ENCODE data around the gene CDH24. TPM values are rescaled to one million over a fixed set of nuclear protein-coding genes. Genes with fewer than 3 reads are reported as not detected.
A peak's percentile ranks its signal among the peaks of the same experiment; 100 is the strongest.
"Not testable (repeated sequence)": the region's sequence is repeated elsewhere in the genome, so short reads cannot be mapped to it uniquely, and the experiment has no call there.

Gene CDH24
- total and polyA plus RNA-seq, 4 experiments from 2014 or later = 0.15 to 1.6 (median 0.93) TPM

- ChIA-PET CTCF (ENCODE audit: partially characterized antibody) (interaction anchor here (1.0 to 4.0 kb wide), 3 partner anchors 46 to 59 kb away, joined by 3 to 44 read pairs (median 30); partner anchors contain the start of gene CDH24), POLR2A (ENCODE audit: partially characterized antibody) (no interaction called here)
- DNase-seq = no peak
- peak overlapping the region; percentile 60 to 80 for H3K4me3 ChIP-seq (ENCODE audit: low read length in 2 of 2)
- Mint-ChIP-seq H3K27me3 (no peaks in the 10 kb centered on the region), H3K4me3 (peak overlapping the region; percentile 83 to 95 (median 92)), H3K9me3 (no peaks in the 10 kb centered on the region), H3K4me1 (peaks cover 17 to 57% (median 34%) of the 10 kb centered on the region in 4 donors), H3K27ac (peak overlapping the region; percentile 85 to 96 (median 90)), H3K36me3 (peaks cover 0 to 6% of the 10 kb centered on the region in 2 donors)
- intact Hi-C loops (cut with micrococcal nuclease) = no loop called here
- H3K9me3 ChIP-seq (ENCODE audit: control insufficient read depth in 1 of 2, low read length in 2 of 2) = no peaks in the 10 kb centered on the region
- no peaks in the 10 kb centered on the region for H3K27me3 ChIP-seq (ENCODE audit: insufficient read depth, low read length)
- H3K36me3 ChIP-seq (ENCODE audit: insufficient read depth, low read length) = no peaks in the 10 kb centered on the region
- peaks cover 37% of the 10 kb centered on the region for H3K4me1 ChIP-seq (ENCODE audit: insufficient read depth, low read length)
- H3K27ac ChIP-seq (ENCODE audit: low read depth, low read length) = peak overlapping the region; percentile 69
Observed at GRCh38 chr14:23009483-23009938, 47.8 kb downstream of the CDH24 start.

- Histone ChIP-seq H3K36me3 (ENCODE audit: insufficient read depth, low read length) (no peaks in the 10 kb centered on the region), H3K27me3 (ENCODE audit: insufficient read depth, low read length) (no peaks in the 10 kb centered on the region), H3K27ac (ENCODE audit: low read depth, low read length) (no peak overlapping the region), H3K4me3 (ENCODE audit: low read length in 2 of 2) (no peak overlapping the region), H3K4me1 (ENCODE audit: insufficient read depth, low read length) (peaks cover 37% of the 10 kb centered on the region), H3K9me3 (ENCODE audit: control insufficient read depth in 1 of 2, low read length in 2 of 2) (no peaks in the 10 kb centered on the region)
- peaks cover 0 to 6% of the 10 kb centered on the region in 2 donors for H3K36me3 Mint-ChIP-seq
- ChIA-PET CTCF (ENCODE audit: partially characterized antibody) (interaction anchor here (1.0 to 4.0 kb wide), 5 partner anchors 13 to 60 kb away, joined by 3 to 47 read pairs (median 44); partner anchors contain the start of gene CDH24), POLR2A (ENCODE audit: partially characterized antibody) (interaction anchor here (3.2 to 3.5 kb wide), 4 partner anchors 15 to 87 kb away, joined by 20 to 42 read pairs (median 36); partner anchors contain the start of genes ACIN1, C14orf119 and PSMB5)
- H3K4me3 Mint-ChIP-seq = peak overlapping the region in 7 of 8 donors; percentile 44 to 95 (median 70)
- H3K27ac Mint-ChIP-seq = peak overlapping the region in 6 of 7 donors; percentile 26 to 92 (median 83)
- H3K9me3 Mint-ChIP-seq = no peaks in the 10 kb centered on the region
- DNase-seq = no peak
- intact Hi-C loops (cut with micrococcal nuclease) = no loop called here
- H3K4me1 Mint-ChIP-seq = peaks cover 17 to 57% (median 34%) of the 10 kb centered on the region in 4 donors
- no peaks in the 10 kb centered on the region for H3K27me3 Mint-ChIP-seq
Observed at GRCh38 chr14:23008831-23009230, 48.5 kb downstream of the CDH24 start.

- ChIA-PET POLR2A (ENCODE audit: partially characterized antibody) (interaction anchor here (0.6 to 3.5 kb wide), 48 partner anchors 9 to 1570 kb away, joined by 3 to 42 read pairs (median 6); partner anchors contain the start of genes ACIN1, AJUBA, C14orf119 and CDH24), CTCF (ENCODE audit: partially characterized antibody) (interaction anchor here (0.8 to 4.0 kb wide), 25 partner anchors 8 to 419 kb away, joined by 3 to 47 read pairs (median 7); partner anchors contain the start of genes ACIN1, AJUBA, C14orf119 and CDH24)
- Mint-ChIP-seq H3K27me3 (no peaks in the 10 kb centered on the region), H3K36me3 (peaks cover 0 to 6% of the 10 kb centered on the region in 2 donors), H3K4me1 (peaks cover 17 to 52% (median 34%) of the 10 kb centered on the region in 4 donors), H3K27ac (peak overlapping the region; percentile 90 to 99 (median 97)), H3K9me3 (no peaks in the 10 kb centered on the region), H3K4me3 (peak overlapping the region; percentile 94 to 99 (median 97))
- Histone ChIP-seq H3K27ac (ENCODE audit: low read depth, low read length) (peak overlapping the region; percentile 80), H3K4me3 (ENCODE audit: low read length in 2 of 2) (peak overlapping the region; percentile 96), H3K9me3 (ENCODE audit: control insufficient read depth in 1 of 2, low read length in 2 of 2) (no peaks in the 10 kb centered on the region), H3K36me3 (ENCODE audit: insufficient read depth, low read length) (no peaks in the 10 kb centered on the region), H3K27me3 (ENCODE audit: insufficient read depth, low read length) (no peaks in the 10 kb centered on the region), H3K4me1 (ENCODE audit: insufficient read depth, low read length) (peaks cover 37% of the 10 kb centered on the region)
- DNase-seq = peak; percentile 99
- intact Hi-C loops (cut with micrococcal nuclease) = loop anchor here (1.0 kb wide), 4 partner anchors 23 to 77 kb away; partner anchors contain the start of gene PRMT5
Observed at GRCh38 chr14:23006544-23007419, 50.5 kb downstream of the CDH24 start.

- Mint-ChIP-seq H3K27ac (peak overlapping the region; percentile 90 to 99 (median 97)), H3K4me1 (peaks cover 14 to 49% (median 32%) of the 10 kb centered on the region in 4 donors), H3K36me3 (peaks cover 0 to 6% of the 10 kb centered on the region in 2 donors), H3K4me3 (peak overlapping the region; percentile 94 to 99 (median 97)), H3K9me3 (no peaks in the 10 kb centered on the region), H3K27me3 (no peaks in the 10 kb centered on the region)
- no peak for DNase-seq
- intact Hi-C loops (cut with micrococcal nuclease) = no loop called here
- Histone ChIP-seq H3K9me3 (ENCODE audit: control insufficient read depth in 1 of 2, low read length in 2 of 2) (no peaks in the 10 kb centered on the region), H3K4me1 (ENCODE audit: insufficient read depth, low read length) (peaks cover 37% of the 10 kb centered on the region), H3K4me3 (ENCODE audit: low read length in 2 of 2) (peak overlapping the region; percentile 96), H3K36me3 (ENCODE audit: insufficient read depth, low read length) (no peaks in the 10 kb centered on the region), H3K27me3 (ENCODE audit: insufficient read depth, low read length) (no peaks in the 10 kb centered on the region), H3K27ac (ENCODE audit: low read depth, low read length) (peak overlapping the region; percentile 80)
- ChIA-PET CTCF (ENCODE audit: partially characterized antibody) (interaction anchor here (0.9 to 4.0 kb wide), 19 partner anchors 8 to 418 kb away, joined by 3 to 47 read pairs (median 12); partner anchors contain the start of genes CDH24, PRMT5 and PSMB5), POLR2A (ENCODE audit: partially characterized antibody) (interaction anchor here (0.9 to 3.5 kb wide), 30 partner anchors 11 to 449 kb away, joined by 3 to 42 read pairs (median 8); partner anchors contain the start of genes ACIN1, AJUBA, C14orf119 and CDH24)
Observed at GRCh38 chr14:23006188-23006534, 51.2 kb downstream of the CDH24 start.

GRCh38 chr14:23005451-23006187 lies 51.7 kb downstream of the CDH24 start:
- ChIA-PET POLR2A (ENCODE audit: partially characterized antibody) (interaction anchor here (1.1 to 3.5 kb wide), 14 partner anchors 17 to 443 kb away, joined by 3 to 42 read pairs (median 18); partner anchors contain the start of genes AJUBA, CDH24, HAUS4 and PABPN1), CTCF (ENCODE audit: partially characterized antibody) (interaction anchor here (1.0 to 4.0 kb wide), 16 partner anchors 9 to 79 kb away, joined by 3 to 47 read pairs (median 16); partner anchors contain the start of genes CDH24, PRMT5 and PSMB5)
- DNase-seq = no peak
- H3K27me3 Mint-ChIP-seq = no peaks in the 10 kb centered on the region
- peaks cover 14 to 47% (median 31%) of the 10 kb centered on the region in 4 donors for H3K4me1 Mint-ChIP-seq
- Histone ChIP-seq H3K4me1 (ENCODE audit: insufficient read depth, low read length) (peaks cover 37% of the 10 kb centered on the region), H3K27ac (ENCODE audit: low read depth, low read length) (peak overlapping the region; percentile 80), H3K27me3 (ENCODE audit: insufficient read depth, low read length) (no peaks in the 10 kb centered on the region), H3K4me3 (ENCODE audit: low read length in 2 of 2) (no peak overlapping the region), H3K36me3 (ENCODE audit: insufficient read depth, low read length) (no peaks in the 10 kb centered on the region), H3K9me3 (ENCODE audit: control insufficient read depth in 1 of 2, low read length in 2 of 2) (no peaks in the 10 kb centered on the region)
- intact Hi-C loops (cut with micrococcal nuclease) = no loop called here
- peak overlapping the region; percentile 51 to 99 (median 96) for H3K4me3 Mint-ChIP-seq
- peak overlapping the region in 2 of 7 donors; percentile 90 to 98 for H3K27ac Mint-ChIP-seq
- H3K9me3 Mint-ChIP-seq = no peaks in the 10 kb centered on the region
- H3K36me3 Mint-ChIP-seq = peaks cover 0 to 6% of the 10 kb centered on the region in 2 donors

GRCh38 chr14:23004274-23004673 lies 53.0 kb downstream of the CDH24 start:
- H3K27ac Mint-ChIP-seq; H3K9me3 Mint-ChIP-seq; intact Hi-C loops (cut with micrococcal nuclease); H3K27ac ChIP-seq (ENCODE audit: low read depth, low read length); DNase-seq; H3K27me3 Mint-ChIP-seq; H3K4me3 ChIP-seq (ENCODE audit: low read length in 2 of 2); H3K9me3 ChIP-seq (ENCODE audit: control insufficient read depth in 1 of 2, low read length in 2 of 2); H3K36me3 Mint-ChIP-seq; H3K27me3 ChIP-seq (ENCODE audit: insufficient read depth, low read length); H3K36me3 ChIP-seq (ENCODE audit: insufficient read depth, low read length); H3K4me3 Mint-ChIP-seq: not testable (repeated sequence)
- ChIA-PET POLR2A (ENCODE audit: partially characterized antibody) (interaction anchor here (0.5 kb wide), 1 partner anchor 13 kb away, joined by 3 read pairs; no protein-coding TSS in a partner anchor), CTCF (ENCODE audit: partially characterized antibody) (interaction anchor here (1.1 to 1.6 kb wide), 3 partner anchors 9 to 55 kb away, joined by 3 to 7 read pairs (median 4); no protein-coding TSS in a partner anchor)
- peaks cover 9 to 34% (median 23%) of the 10 kb centered on the region in 4 donors for H3K4me1 Mint-ChIP-seq
- H3K4me1 ChIP-seq (ENCODE audit: insufficient read depth, low read length) = peaks cover 28% of the 10 kb centered on the region

Data from CD4-positive, alpha-beta memory T cell (primary cell).